AG04450 (cell line): ENCODE measurements around the gene C1orf21. TPM values are rescaled to one million over a fixed set of nuclear protein-coding genes. Genes with fewer than 3 reads are reported as not detected.
"Not testable (repeated sequence)": the region's sequence is repeated elsewhere in the genome, so short reads cannot be mapped to it uniquely, and the experiment has no call there.

ENCODE experiments used
- CTCF ChIA-PET: fragments of 300-600, 350-600 bp; formaldehyde crosslinking; extraction: SDS; loops from one replicate; lab custom pipeline; 2022; ENCODE audit warnings: antibody characterized with exemption, inconsistent platforms; lab: Charles Lee
- POLR2A ChIA-PET: fragments of 350-600 bp; formaldehyde crosslinking; extraction: SDS; loops from one replicate; lab custom pipeline; 2021; ENCODE audit warnings: antibody characterized with exemption, inconsistent platforms; lab: Yijun Ruan, JAX
- DNase-seq: peaks from one replicate; pipeline ENCODE4 v3.0.0-alpha.2; 2011; ENCODE audit warnings: low read depth, low spot score
- H3K27ac ChIP-seq: one replicate; pipeline ENCODE4 v1.5.1; 2012; ENCODE audit warnings: low read depth, low read length, control low read depth
- H3K27me3 ChIP-seq: one replicate; pipeline ENCODE4 v1.6.0; 2012; ENCODE audit warnings: low read length; ENCODE audit not compliant: control insufficient read depth, insufficient read depth
- H3K4me3 ChIP-seq: 2 replicates; pipeline ENCODE4 v1.5.1; 2011; ENCODE audit warnings: mild to moderate bottlenecking, low read depth, low read length, control low read depth
- H3K9me3 ChIP-seq: 2 replicates; pipeline ENCODE4 v1.5.1; 2012; ENCODE audit warnings: low read length; ENCODE audit not compliant: control insufficient read depth, insufficient read depth
- CTCF ChIP-seq: IDR thresholded peaks from 2 replicates; pipeline ENCODE4 v1.5.1; 2011; ENCODE audit warnings: low read depth, low read length, control low read depth, inconsistent platforms
- polyA plus RNA-seq: library from polyadenylated mRNA; depleted of rRNA; stranded (reverse); fragments of >200 nt; gene quantifications from 2 replicates; pipeline ENCODE4 v1.2.3, GENCODE V29; 2011

The C1orf21 gene
- polyA plus RNA-seq, 1 experiment: 29.5 TPM

GRCh38 chr1:184606786-184607185 is 220.0 kb downstream of the C1orf21 start:
- TF ChIP-seq CTCF: no peak
- Histone ChIP-seq H3K27ac (no peak overlapping the region), H3K9me3 (no peaks in the 10 kb centered on the region), H3K27me3 (no peaks in the 10 kb centered on the region), H3K4me3 (no peak overlapping the region)
- CTCF ChIA-PET: interaction anchor here (1.2 kb wide), 1 partner anchor 8 kb away, joined by 3 read pairs; no protein-coding TSS in a partner anchor
- DNase-seq: no peak
- POLR2A ChIA-PET: no interaction called here

GRCh38 chr1:184608581-184608980 is 221.8 kb downstream of the C1orf21 start:
- H3K9me3 ChIP-seq: no peaks in the 10 kb centered on the region
- ChIA-PET POLR2A (interaction anchor here (0.5 kb wide), 1 partner anchor 50 kb away, joined by 5 read pairs; no protein-coding TSS in a partner anchor), CTCF (no interaction called here)
- no peak overlapping the region for H3K4me3 ChIP-seq
- H3K27ac ChIP-seq: no peak overlapping the region
- DNase-seq: no peak
- H3K27me3 ChIP-seq: no peaks in the 10 kb centered on the region
- no peak for TF ChIP-seq CTCF

GRCh38 chr1:184608990-184609389 is 222.2 kb downstream of the C1orf21 start:
- no peak overlapping the region for H3K4me3 ChIP-seq
- ChIA-PET CTCF (interaction anchor here (1.1 kb wide), 1 partner anchor 55 kb away, joined by 4 read pairs; no protein-coding TSS in a partner anchor), POLR2A (interaction anchor here (0.5 kb wide), 1 partner anchor 50 kb away, joined by 5 read pairs; no protein-coding TSS in a partner anchor)
- TF ChIP-seq CTCF: no peak
- no peak for DNase-seq
- no peaks in the 10 kb centered on the region for H3K27me3 ChIP-seq
- no peaks in the 10 kb centered on the region for H3K9me3 ChIP-seq
- H3K27ac ChIP-seq: no peak overlapping the region

GRCh38 chr1:184610876-184611595 is 224.2 kb downstream of the C1orf21 start:
- H3K9me3 ChIP-seq: no peaks in the 10 kb centered on the region
- ChIA-PET CTCF (interaction anchor here (0.9 kb wide), 1 partner anchor 16 kb away, joined by 3 read pairs; no protein-coding TSS in a partner anchor), POLR2A (no interaction called here)
- H3K27ac ChIP-seq: no peak overlapping the region
- TF ChIP-seq CTCF: no peak
- H3K4me3 ChIP-seq: no peak overlapping the region
- no peak for DNase-seq
- no peaks in the 10 kb centered on the region for H3K27me3 ChIP-seq

GRCh38 chr1:184612229-184612628 is 225.4 kb downstream of the C1orf21 start:
- POLR2A ChIA-PET, DNase-seq, H3K9me3 ChIP-seq, H3K4me3 ChIP-seq, H3K27me3 ChIP-seq, CTCF ChIA-PET, H3K27ac ChIP-seq: not testable (repeated sequence)
